CD4-positive, alpha-beta T cell treated with Interleukin-4 for 1 hour (primary cell): ENCODE measurements around the gene SEC23IP.

Experiments used
- DNase-seq, 2 donors: peaks; one replicate each; pipeline ENCODE4 v3.0.0-alpha.2; 2020 to 2022

Gene SEC23IP

GRCh38 chr10:119942973-119943372, 50.4 kb downstream of the SEC23IP start:
- DNase-seq, result no peak

DNA sequence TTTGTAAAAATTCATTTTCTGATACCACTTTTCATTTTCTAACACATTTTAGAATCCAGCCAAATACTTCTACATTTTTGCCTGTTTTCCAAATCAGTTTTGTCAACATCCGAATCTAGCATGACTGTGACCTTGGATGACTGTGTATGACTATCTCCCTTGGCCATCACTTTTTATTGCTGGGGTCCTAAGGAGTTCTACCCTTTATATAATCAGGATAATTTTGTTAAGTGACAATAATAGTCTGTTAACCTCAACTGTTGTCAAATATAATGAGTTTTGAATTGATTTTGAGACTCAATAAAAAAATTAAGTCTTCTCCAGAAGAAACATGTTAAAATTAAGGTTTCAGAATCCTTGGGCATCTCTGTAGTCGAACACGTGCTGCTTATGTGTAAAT, 53.3 kb downstream of the SEC23IP start:
- DNase-seq, result no peak

DNA sequence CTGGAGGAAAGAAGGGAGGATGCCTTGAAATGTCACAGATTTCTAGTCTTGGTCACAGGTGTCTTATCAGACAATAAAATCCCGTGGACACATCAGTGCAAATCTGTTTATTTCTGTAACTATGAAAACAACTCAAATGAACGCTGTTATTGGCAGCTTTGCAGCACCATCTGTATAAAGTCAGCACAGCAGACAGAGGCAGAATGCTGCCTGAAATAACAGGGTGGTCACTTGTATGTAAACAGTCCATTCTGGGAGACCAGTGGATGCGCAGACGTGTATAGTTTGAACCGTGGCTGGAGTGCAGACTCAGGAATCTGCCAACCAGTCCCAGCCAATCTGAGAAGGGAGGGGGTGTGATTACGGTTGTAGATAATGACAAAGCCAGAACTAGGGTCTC, 54.8 kb downstream of the SEC23IP start:
- no peak for DNase-seq

DNA sequence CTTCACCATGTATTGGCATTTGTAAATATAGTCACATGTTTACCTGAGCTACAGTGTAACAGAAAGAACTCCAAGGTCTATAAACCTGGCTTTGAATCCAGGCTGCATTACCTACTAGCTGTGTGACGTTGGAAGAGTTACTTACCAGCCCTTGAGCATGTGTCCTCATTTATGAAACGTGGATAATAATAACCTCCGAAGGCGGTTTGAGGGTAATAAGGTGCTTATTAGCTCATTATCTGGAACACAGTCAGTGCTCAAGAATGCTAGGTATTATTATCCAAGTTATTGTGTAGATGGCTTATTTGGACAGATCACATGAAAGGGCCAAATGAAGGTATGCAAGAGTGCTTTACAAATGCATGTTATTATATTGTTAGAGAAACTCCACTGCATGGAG, 64.9 kb downstream of the SEC23IP start:
- DNase-seq, result no peak

- DNase-seq, result no peak
Measured at GRCh38 chr10:119962837-119963236, 70.3 kb downstream of the SEC23IP start.

DNA sequence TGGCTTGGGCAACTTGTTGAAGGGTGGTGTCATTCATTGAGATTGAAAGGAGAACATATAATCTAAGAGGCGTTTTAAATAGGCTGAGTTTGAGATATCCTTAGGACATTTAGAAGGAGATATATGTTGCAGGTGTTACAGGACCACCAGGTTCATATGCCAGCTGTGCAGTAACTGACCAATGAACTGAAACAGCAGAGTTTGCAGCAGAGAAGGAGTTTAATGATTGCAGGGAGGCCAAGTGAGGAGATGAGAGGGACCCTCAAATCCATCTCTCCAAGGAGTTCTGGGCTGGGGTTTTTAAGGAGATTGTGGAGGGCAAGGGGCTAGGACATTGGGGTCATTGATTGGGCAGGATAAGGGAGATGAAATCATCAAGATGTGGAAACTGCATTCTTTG, 74.5 kb downstream of the SEC23IP start:
- DNase-seq, result no peak

DNA sequence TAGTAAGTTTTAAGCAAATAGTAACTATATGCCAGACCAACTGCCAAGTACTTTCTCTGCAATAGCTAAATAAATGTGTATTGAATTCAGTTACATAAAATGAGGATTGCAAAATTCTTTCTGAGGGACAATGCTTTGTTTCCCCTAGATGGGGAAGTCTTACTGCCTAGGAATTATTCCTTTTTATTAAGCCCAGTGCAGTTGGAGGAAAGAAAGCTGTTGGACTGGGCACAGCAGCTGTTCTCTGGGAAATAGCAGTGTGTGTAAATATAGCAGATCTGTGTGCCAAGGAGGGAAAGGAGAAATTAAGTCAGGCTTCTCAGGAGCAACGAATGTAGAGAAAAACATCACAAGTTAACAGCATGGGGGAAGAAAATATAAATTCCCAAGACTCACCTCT, 77.1 kb downstream of the SEC23IP start:
- no peak for DNase-seq

DNA sequence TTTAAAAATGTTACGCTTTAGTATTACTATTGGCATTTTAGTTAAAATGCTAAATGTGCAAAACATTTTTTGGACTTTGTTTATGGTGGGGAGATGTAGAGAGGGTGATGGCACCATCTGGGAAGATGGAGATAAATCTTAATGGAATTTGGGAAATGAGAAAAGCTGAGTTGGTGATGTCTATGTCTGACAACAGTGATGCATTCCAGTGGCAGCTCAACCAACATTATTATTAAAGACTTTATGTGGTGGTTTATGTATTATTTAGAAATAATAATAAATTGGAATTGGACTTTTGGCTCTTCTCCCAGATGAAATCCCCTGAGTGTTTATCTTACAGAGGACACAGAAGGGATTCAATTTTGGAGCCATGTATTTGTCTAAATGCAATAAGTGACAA, 77.6 kb downstream of the SEC23IP start:
- no peak for DNase-seq

DNA sequence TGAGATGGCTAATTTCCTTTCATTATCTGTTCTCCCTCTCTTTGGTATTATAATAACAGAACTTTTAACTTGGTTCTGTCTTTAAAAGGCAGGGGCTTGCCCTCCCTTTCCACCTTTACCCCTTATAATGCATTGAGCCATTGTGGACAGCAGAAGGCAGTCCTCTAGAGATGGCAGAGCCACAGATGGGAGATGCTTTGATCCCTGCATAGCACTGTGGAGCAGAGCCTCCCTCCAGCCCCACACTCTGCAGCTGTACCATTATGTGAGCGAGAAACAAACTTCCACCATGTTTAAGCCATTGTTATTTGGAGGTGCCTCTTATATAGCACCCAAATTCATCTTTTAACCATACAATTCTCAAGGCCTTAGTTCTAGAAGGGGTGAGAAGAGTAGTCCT, 78.4 kb downstream of the SEC23IP start:
- DNase-seq, result no peak

GRCh38 chr10:119973281-119973680, 80.8 kb downstream of the SEC23IP start:
- DNase-seq, result no peak

DNA sequence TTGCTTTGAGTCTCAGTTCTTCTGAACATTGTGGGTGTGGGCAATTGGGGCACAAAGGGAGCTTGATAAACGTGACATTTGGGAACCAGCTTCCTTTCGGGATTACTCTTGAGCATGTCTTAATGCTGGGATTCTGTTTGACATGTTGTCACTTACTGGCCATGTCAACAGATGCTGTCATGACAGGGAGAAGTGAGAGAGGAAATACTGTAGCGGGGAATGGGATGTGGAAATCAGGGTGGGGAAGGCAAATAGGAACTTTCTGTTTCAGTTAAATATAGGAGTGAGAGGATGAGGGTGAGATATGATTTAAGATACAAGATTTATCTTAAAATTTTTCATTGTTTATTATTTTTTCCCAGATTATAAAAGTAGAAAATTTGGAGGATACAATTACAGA, 83.9 kb downstream of the SEC23IP start:
- no peak for DNase-seq

- no peak for DNase-seq
Measured at GRCh38 chr10:119980956-119981750, 88.6 kb downstream of the SEC23IP start.

GRCh38 chr10:119981826-119982225, 89.3 kb downstream of the SEC23IP start:
- no peak for DNase-seq

GRCh38 chr10:119988333-119988732, 95.8 kb downstream of the SEC23IP start:
- no peak for DNase-seq

DNA sequence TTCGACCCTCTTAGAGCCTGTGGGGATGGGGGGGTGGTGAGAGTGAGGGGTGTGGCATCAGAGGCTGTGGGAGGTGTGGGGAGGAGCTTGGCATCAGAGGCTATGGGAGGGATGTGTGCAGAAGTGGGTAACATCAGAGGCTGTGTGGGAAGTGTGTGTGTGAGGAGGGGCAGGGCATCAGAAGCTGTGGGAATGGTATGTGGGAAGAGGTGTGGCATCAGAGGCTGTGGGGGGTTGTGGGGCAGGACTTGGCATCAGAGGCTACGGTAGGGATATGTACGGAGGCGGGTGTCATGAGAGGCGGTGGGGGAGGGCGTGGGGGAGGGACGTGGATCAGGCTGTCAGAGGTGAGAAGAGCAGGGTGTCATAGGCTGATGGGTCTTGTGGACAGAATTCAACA, 97.4 kb downstream of the SEC23IP start:
- no peak for DNase-seq

- DNase-seq, result no peak
Measured at GRCh38 chr10:119991066-119991465, 98.5 kb downstream of the SEC23IP start.

- DNase-seq, result no peak
Measured at GRCh38 chr10:119991816-119992215, 99.3 kb downstream of the SEC23IP start.
